HL-60 (cell line): Measurements from ENCODE around the gene TPO.

Experiments
- CTCF ChIP-seq: IDR thresholded peaks from one replicate; pipeline ENCODE4 v1.5.1; 2011; ENCODE audit warnings: low read length, control low read depth, inconsistent platforms; ENCODE audit not compliant: insufficient read depth
- REST ChIP-seq: IDR thresholded peaks from 2 replicates; pipeline ENCODE4 v1.6.1; 2012; ENCODE audit warnings: low read depth; ENCODE audit not compliant: insufficient replicate concordance

GRCh38 chr2:1492711-1493430, 79.6 kb downstream of the TPO start:
- TF ChIP-seq CTCF (no peak), REST (no peak)
